ENCODE data around the gene TBL1X. TPM values are rescaled to one million over a fixed set of nuclear protein-coding genes. Genes with fewer than 3 reads are reported as not detected.

The TBL1X gene
- total RNA-seq, 1 experiment from 2014 or later, result 14.6 TPM

DNA sequence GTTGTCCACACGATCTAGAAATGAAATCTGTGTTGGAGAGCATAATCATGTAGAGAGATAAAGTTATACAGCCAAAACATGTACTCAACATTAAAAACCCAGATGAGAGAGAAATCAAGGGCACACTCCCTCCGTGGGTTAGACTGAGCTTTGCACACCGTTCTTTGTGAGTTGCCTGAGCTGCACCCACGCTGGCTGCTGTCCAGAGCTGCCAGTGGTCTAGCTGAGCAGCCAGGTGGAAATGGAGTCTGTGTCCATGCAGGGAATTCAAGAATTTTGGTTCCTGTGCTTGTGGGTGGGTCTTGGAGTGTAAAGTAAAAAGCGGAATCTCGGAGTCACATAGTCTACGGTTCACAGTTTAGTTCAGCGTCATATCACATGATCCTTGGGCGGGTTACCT is 216.2 kb downstream of the TBL1X start:
- POLR2A ChIA-PET, result no interaction called here
- intact Hi-C loops (cut with micrococcal nuclease; ENCODE audit: unreplicated experiment), result no loop called here

GRCh38 chrX:9681422-9681821 is 216.6 kb downstream of the TBL1X start:
- H3K27me3 ChIP-seq (ENCODE audit: control insufficient read depth, insufficient read depth, low read length), result no peaks in the 10 kb centered on the region
- no peak for ATAC-seq
- intact Hi-C loops (cut with micrococcal nuclease; ENCODE audit: unreplicated experiment), result no loop called here
- CTCF ChIA-PET, result no interaction called here
- POLR2A ChIA-PET, result no interaction called here
- TF ChIP-seq POLR2AphosphoS5 (IDR thresholded peaks at IDR 0.05; ENCODE audit: low read depth, low read length), result no peak
- TF ChIP-seq CTCF (IDR thresholded peaks at IDR 0.05), result no peak
- TF ChIP-seq REST (IDR thresholded peaks at IDR 0.05; ENCODE audit: insufficient read depth in 1 of 2, low read depth in 2 of 2, low read length in 1 of 2), result no peak
- no peak for TF ChIP-seq SIN3A (IDR thresholded peaks at IDR 0.05; ENCODE audit: borderline replicate concordance, insufficient read depth, low read depth, low read length)
- no peak for TF ChIP-seq TCF7L2 (IDR thresholded peaks at IDR 0.05; ENCODE audit: low read depth, low read length)
- H3K4me3 ChIP-seq (ENCODE audit: low read depth in 2 of 2, low read length in 2 of 2), result no peak overlapping the region
- H3K36me3 ChIP-seq (ENCODE audit: control insufficient read depth, insufficient read depth, low read length), result no peaks in the 10 kb centered on the region
- H3K9me3 ChIP-seq (ENCODE audit: control insufficient read depth, insufficient read depth, low read depth, low read length), result no peaks in the 10 kb centered on the region
- no peak overlapping the region for H3K27ac ChIP-seq (ENCODE audit: low read length)
- no peak for DNase-seq (ENCODE audit: low read depth, low spot score)
- H3K4me1 ChIP-seq (ENCODE audit: control insufficient read depth, insufficient read depth, low read length), result no peaks in the 10 kb centered on the region
- in situ Hi-C loops (cut with HindIII; ENCODE audit: low pct_unique_long_range_greater_than_20kb, low sequenced_read_pairs), result no loop called here
- no TSS peak for BruUV-seq (replicated peaks)

More for the DNA sequence above, 216.2 kb downstream of the TBL1X start:
- in situ Hi-C loops (cut with HindIII; ENCODE audit: low pct_unique_long_range_greater_than_20kb, low sequenced_read_pairs), result no loop called here
- ATAC-seq, result no peak
- BruUV-seq (replicated peaks), result no TSS peak
- H3K4me1 ChIP-seq (ENCODE audit: control insufficient read depth, insufficient read depth, low read length), result no peaks in the 10 kb centered on the region
- TF ChIP-seq TCF7L2 (IDR thresholded peaks at IDR 0.05; ENCODE audit: low read depth, low read length), result no peak
- no peak for TF ChIP-seq CTCF (IDR thresholded peaks at IDR 0.05)
- TF ChIP-seq REST (IDR thresholded peaks at IDR 0.05; ENCODE audit: insufficient read depth in 1 of 2, low read depth in 2 of 2, low read length in 1 of 2), result no peak
- no peak for TF ChIP-seq SIN3A (IDR thresholded peaks at IDR 0.05; ENCODE audit: borderline replicate concordance, insufficient read depth, low read depth, low read length)
- no peak for TF ChIP-seq POLR2AphosphoS5 (IDR thresholded peaks at IDR 0.05; ENCODE audit: low read depth, low read length)
- no peaks in the 10 kb centered on the region for H3K27me3 ChIP-seq (ENCODE audit: control insufficient read depth, insufficient read depth, low read length)
- no peak overlapping the region for H3K4me3 ChIP-seq (ENCODE audit: low read depth in 2 of 2, low read length in 2 of 2)
- H3K27ac ChIP-seq (ENCODE audit: low read length), result no peak overlapping the region
- CTCF ChIA-PET, result no interaction called here
- no peaks in the 10 kb centered on the region for H3K9me3 ChIP-seq (ENCODE audit: control insufficient read depth, insufficient read depth, low read depth, low read length)
- DNase-seq (ENCODE audit: low read depth, low spot score), result no peak
- no peaks in the 10 kb centered on the region for H3K36me3 ChIP-seq (ENCODE audit: control insufficient read depth, insufficient read depth, low read length)
